ENCODE data around the gene ATP4B. TPM values are rescaled to one million over a fixed set of nuclear protein-coding genes. Genes with fewer than 3 reads are reported as not detected.

The ATP4B gene
- total RNA-seq, 1 donor from 2014 or later = not detected

GRCh38 chr13:113642563-113642962, 15.4 kb downstream of the ATP4B start:
- H3K4me1 Mint-ChIP-seq (ENCODE audit: unreplicated experiment) = peaks cover 17% of the 10 kb centered on the region
- H3K27ac Mint-ChIP-seq (ENCODE audit: unreplicated experiment) = no peak overlapping the region
- peaks cover 37% of the 10 kb centered on the region for H3K36me3 Mint-ChIP-seq (ENCODE audit: unreplicated experiment)

DNA sequence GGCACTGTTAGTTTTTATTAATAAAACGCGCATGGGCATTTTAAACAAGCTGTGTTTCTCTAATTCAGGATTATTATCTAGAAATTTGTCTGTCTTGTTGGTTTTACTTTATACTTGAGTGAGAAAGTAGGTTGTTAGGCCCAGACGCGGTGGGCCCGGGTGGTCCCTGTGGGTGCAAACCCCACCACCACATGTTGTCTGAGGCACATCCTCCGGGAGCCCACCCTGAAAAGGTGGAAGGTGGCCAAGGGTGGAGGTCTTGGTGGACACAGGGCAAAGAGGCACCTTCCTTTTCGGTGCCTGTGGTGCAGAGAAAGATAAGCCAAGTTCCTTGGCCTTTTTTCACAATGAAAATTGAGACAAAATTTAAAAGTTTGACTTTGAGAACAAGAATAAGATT, 16.6 kb downstream of the ATP4B start:
- peaks cover 48% of the 10 kb centered on the region for H3K36me3 Mint-ChIP-seq (ENCODE audit: unreplicated experiment)
- DNase-seq (ENCODE audit: extremely low spot score, unreplicated experiment) = no peak
- TF ChIP-seq CTCF (IDR thresholded peaks at IDR 0.05) = no peak

More at GRCh38 chr13:113642563-113642962, 15.4 kb downstream of the ATP4B start:
- H3K9me3 Mint-ChIP-seq (ENCODE audit: unreplicated experiment) = peaks cover 4% of the 10 kb centered on the region
- TF ChIP-seq CTCF (IDR thresholded peaks at IDR 0.05) = no peak
- DNase-seq (ENCODE audit: extremely low spot score, unreplicated experiment) = no peak
- H3K27me3 Mint-ChIP-seq (ENCODE audit: unreplicated experiment) = no peaks in the 10 kb centered on the region
- H3K4me3 Mint-ChIP-seq (ENCODE audit: unreplicated experiment) = no peak overlapping the region

DNA sequence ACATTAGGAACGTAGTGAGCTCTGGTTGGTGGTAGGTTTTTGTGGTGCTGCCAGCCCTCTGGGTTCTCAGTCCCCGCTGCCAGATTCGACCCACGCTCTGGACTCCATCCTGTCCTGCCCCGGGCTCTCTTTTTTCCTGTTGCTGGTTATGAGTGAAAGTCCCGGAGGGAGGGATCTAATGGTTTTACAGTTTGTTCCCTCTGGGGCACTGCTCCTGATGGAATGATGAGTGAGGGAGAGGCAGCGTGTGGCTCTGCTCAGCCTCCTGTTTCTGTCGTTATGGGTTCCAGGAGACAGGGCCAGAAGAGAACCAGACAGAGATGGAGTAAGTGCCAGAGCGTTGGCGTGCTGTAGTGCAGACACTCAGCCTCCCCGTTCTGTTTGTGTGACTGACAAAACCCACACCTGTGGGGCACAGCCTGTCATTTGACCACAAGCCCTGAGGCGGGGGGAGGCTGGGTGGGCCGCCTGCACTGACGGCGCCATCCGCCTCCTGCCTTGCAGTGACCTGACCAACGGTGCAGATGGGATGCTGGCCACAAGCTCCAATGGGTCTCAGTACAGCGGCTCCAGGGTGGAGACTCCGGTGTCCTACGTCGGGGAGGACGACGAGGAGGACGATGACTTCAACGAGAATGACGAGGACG, 18.3 kb downstream of the ATP4B start:
- Mint-ChIP-seq H3K4me3 (ENCODE audit: unreplicated experiment) (no peak overlapping the region), H3K27me3 (ENCODE audit: unreplicated experiment) (no peaks in the 10 kb centered on the region), H3K4me1 (ENCODE audit: unreplicated experiment) (peaks cover 1% of the 10 kb centered on the region), H3K9me3 (ENCODE audit: unreplicated experiment) (peaks cover 4% of the 10 kb centered on the region), H3K36me3 (ENCODE audit: unreplicated experiment) (peaks cover 56% of the 10 kb centered on the region), H3K27ac (ENCODE audit: unreplicated experiment) (no peak overlapping the region)
- no peak for TF ChIP-seq CTCF (IDR thresholded peaks at IDR 0.05)
- peak; percentile 81 for DNase-seq (ENCODE audit: extremely low spot score, unreplicated experiment)

More for the DNA sequence above, 16.6 kb downstream of the ATP4B start:
- Mint-ChIP-seq H3K27ac (ENCODE audit: unreplicated experiment) (no peak overlapping the region), H3K4me3 (ENCODE audit: unreplicated experiment) (no peak overlapping the region), H3K9me3 (ENCODE audit: unreplicated experiment) (peaks cover 4% of the 10 kb centered on the region), H3K4me1 (ENCODE audit: unreplicated experiment) (peaks cover 5% of the 10 kb centered on the region), H3K27me3 (ENCODE audit: unreplicated experiment) (no peaks in the 10 kb centered on the region)

DNA sequence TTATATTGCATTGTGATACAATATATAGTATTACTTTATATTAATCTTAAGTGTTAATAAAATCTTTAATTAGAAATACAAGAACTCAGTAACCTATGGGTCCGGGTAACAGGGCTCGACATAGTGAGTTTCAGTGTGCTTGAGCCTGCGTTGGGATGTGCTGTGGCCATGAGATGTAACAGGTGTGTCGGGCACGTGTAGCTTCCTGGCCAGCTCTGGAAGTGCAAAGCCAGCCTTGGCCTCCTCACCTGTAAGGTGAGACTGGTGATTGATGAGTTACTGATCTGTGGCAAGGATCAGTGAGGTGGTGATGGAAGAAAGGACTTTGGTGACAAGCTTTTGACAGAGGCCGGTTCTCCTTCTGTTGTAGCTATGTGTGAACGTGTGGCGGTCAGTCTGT, 19.2 kb downstream of the ATP4B start:
- Mint-ChIP-seq H3K36me3 (ENCODE audit: unreplicated experiment) (peaks cover 63% of the 10 kb centered on the region), H3K4me3 (ENCODE audit: unreplicated experiment) (no peak overlapping the region), H3K9me3 (ENCODE audit: unreplicated experiment) (peaks cover 4% of the 10 kb centered on the region), H3K27me3 (ENCODE audit: unreplicated experiment) (no peaks in the 10 kb centered on the region), H3K4me1 (ENCODE audit: unreplicated experiment) (no peaks in the 10 kb centered on the region), H3K27ac (ENCODE audit: unreplicated experiment) (no peak overlapping the region)
- peak; percentile 53 for DNase-seq (ENCODE audit: extremely low spot score, unreplicated experiment)
- no peak for TF ChIP-seq CTCF (IDR thresholded peaks at IDR 0.05)

DNA sequence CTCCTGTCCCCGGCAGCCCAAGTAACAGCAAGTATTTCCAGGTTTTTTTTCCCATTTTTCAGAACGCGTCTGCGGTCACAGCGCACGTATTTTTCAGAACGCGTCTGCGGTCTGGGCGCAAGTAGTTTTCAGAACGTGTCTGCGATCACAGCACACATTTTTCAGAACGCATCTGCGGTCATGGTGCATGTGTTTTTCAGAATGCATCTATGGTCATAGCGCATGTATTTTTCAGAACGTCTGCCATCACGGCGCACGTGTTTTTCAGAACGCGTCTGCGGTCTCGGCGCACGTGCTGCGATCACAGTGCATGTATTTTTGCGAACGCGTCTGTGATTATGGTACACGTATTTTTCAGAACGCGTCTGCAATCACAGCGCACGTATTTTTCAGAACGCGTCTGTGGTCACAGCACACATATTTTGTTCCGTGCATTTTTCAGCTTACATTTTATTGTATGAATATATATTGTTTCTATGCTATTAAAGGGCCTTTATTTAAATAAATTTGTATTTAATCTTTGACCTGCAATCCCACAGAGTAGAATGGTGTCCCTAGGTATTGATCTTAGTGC, 19.7 kb downstream of the ATP4B start:
- Mint-ChIP-seq H3K27me3 (ENCODE audit: unreplicated experiment) (no peaks in the 10 kb centered on the region), H3K4me1 (ENCODE audit: unreplicated experiment) (no peaks in the 10 kb centered on the region), H3K4me3 (ENCODE audit: unreplicated experiment) (no peak overlapping the region), H3K9me3 (ENCODE audit: unreplicated experiment) (peaks cover 4% of the 10 kb centered on the region), H3K36me3 (ENCODE audit: unreplicated experiment) (peaks cover 68% of the 10 kb centered on the region), H3K27ac (ENCODE audit: unreplicated experiment) (no peak overlapping the region)
- peak; percentile 68 for DNase-seq (ENCODE audit: extremely low spot score, unreplicated experiment)
- TF ChIP-seq CTCF (IDR thresholded peaks at IDR 0.05) = no peak

All from osteocyte (in vitro differentiated cells).